Tibial nerve (tissue), 4 donors: ENCODE measurements around the gene ARHGAP15. TPM values are rescaled to one million over a fixed set of nuclear protein-coding genes. Genes with fewer than 3 reads are reported as not detected.

Source experiments
- DNase-seq, 2 donors: peaks; one replicate each; pipeline ENCODE4 v3.0.0-alpha.2; 2019; ENCODE audit warnings: low spot score in 2 of 2
- H3K27ac ChIP-seq, 4 donors: fragments of 200-600 bp; sonication (generic) in 3 of 4; one replicate each; pipeline ENCODE4 v1.5.1; 2017 to 2019; ENCODE audit warnings: mild to moderate bottlenecking in 1 of 4
- H3K27me3 ChIP-seq, 2 donors: fragments of 200-600 bp; sonication (generic) in 1 of 2; one replicate each; pipeline versions ENCODE4 v1.5.1 to v1.6.0; 2017 to 2019
- H3K36me3 ChIP-seq, 3 donors: fragments of 200-600 bp; sonication (generic); one replicate each; pipeline ENCODE4 v1.5.1; 2018 to 2019
- H3K4me1 ChIP-seq, 4 donors: fragments of 200-600 bp; sonication (generic) in 3 of 4; one replicate each; pipeline ENCODE4 v1.5.1; 2017 to 2019
- H3K4me3 ChIP-seq, 4 donors: fragments of 200-600 bp; sonication (generic) in 3 of 4; one replicate each; pipeline ENCODE4 v1.5.1; 2017 to 2019; ENCODE audit warnings: mild to moderate bottlenecking in 1 of 4, moderate library complexity in 1 of 4
- H3K9me3 ChIP-seq, 4 donors: fragments of 200-600 bp; sonication (generic) in 3 of 4; one replicate each; pipeline ENCODE4 v1.5.1; 2017 to 2019
- EP300 ChIP-seq, 2 donors: sonication (generic); formaldehyde crosslinking; IDR thresholded peaks; one replicate each; pipeline ENCODE4 v1.6.1; 2017; ENCODE audit warnings: antibody characterized with exemption in 2 of 2, mild to moderate bottlenecking in 1 of 2
- POLR2A ChIP-seq, 2 donors: fragments of 450-650 bp; IDR thresholded peaks; one replicate each; pipeline ENCODE4 v1.6.1; 2017; ENCODE audit warnings: antibody characterized with exemption in 2 of 2, mild to moderate bottlenecking in 2 of 2, moderate library complexity in 2 of 2
- WGBS, 2 donors: methylation state at CpG; one replicate each; pipeline ENCODE4 v1.1.5; 2018; 5-methylcytosine and 5-hydroxymethylcytosine counted together
- total RNA-seq, 4 donors: library from RNA; depleted of rRNA; stranded (reverse); fragments of >200 nt; gene quantifications; one replicate each; pipeline ENCODE4 v1.1.0, GENCODE V29; 2016
- TF ChIP-seq, protein P1 (sequence below), 5 experiments: fragments of 200-600 bp in 3 of 5; fragments of 450-650 bp in 2 of 5; sonication (generic) in 3 of 5; IDR thresholded peaks; one replicate each; pipeline ENCODE4 v1.5.1; 2016 to 2019; ENCODE audit warnings: antibody characterized with exemption in 5 of 5, mild to moderate bottlenecking in 3 of 5, moderate library complexity in 2 of 5

ARHGAP15 gene
- total RNA-seq, 4 donors from 2014 or later, result 22.6 to 47.4 (median 35.9) TPM

DNA sequence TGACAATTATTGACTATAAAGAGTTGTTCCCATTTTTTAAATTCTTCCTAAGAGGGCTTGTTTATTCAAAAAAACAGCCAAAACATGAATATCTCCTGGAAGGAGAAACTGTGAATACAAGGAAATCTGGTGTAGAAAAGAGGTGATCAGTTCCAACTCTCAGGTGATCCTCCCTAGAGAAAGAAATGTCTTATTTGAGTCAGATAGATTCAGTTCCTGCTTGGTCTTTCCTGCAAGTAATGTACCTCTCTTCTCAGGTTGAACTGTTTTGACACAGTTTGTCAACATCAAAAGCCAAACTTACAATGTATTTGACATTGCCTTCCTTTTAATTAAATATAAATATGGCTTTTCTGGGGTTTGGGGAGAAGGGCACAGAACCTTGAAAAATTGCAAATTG lies 567.4 kb downstream of the ARHGAP15 start:
- TF ChIP-seq, protein P1, sequence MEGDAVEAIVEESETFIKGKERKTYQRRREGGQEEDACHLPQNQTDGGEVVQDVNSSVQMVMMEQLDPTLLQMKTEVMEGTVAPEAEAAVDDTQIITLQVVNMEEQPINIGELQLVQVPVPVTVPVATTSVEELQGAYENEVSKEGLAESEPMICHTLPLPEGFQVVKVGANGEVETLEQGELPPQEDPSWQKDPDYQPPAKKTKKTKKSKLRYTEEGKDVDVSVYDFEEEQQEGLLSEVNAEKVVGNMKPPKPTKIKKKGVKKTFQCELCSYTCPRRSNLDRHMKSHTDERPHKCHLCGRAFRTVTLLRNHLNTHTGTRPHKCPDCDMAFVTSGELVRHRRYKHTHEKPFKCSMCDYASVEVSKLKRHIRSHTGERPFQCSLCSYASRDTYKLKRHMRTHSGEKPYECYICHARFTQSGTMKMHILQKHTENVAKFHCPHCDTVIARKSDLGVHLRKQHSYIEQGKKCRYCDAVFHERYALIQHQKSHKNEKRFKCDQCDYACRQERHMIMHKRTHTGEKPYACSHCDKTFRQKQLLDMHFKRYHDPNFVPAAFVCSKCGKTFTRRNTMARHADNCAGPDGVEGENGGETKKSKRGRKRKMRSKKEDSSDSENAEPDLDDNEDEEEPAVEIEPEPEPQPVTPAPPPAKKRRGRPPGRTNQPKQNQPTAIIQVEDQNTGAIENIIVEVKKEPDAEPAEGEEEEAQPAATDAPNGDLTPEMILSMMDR (IDR thresholded peaks at IDR 0.05), result no peak
- peaks cover 0 to 12% (median 0%) of the 10 kb centered on the region in 4 donors for H3K4me1 ChIP-seq
- H3K9me3 ChIP-seq, result no peaks in the 10 kb centered on the region
- H3K36me3 ChIP-seq, result no peaks in the 10 kb centered on the region
- H3K27ac ChIP-seq, result peak overlapping the region in 1 of 4 donors; percentile 5
- no peak overlapping the region for H3K4me3 ChIP-seq
- DNase-seq, result no peak
- no peaks in the 10 kb centered on the region for H3K27me3 ChIP-seq

DNA sequence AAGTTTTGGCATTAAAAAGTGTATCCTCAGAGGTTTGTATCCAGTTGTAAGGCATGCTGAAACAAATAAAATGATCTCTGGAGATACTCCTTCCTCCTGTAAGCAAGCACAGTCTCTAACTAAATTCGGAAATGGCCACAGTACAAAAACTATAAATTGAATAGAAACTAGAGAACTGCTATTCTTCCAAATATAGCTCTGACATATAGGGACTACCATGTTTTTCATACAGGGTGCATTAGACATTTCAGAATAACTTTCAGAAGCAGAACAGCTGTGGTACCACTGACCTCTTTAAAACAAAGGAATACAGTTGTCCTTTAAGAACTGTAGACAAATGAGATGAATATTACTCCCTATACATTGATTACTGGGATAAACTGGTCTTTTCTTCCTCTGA lies 568.5 kb downstream of the ARHGAP15 start:
- H3K36me3 ChIP-seq, result no peaks in the 10 kb centered on the region
- no peak for TF ChIP-seq POLR2A (IDR thresholded peaks at IDR 0.05)
- TF ChIP-seq, protein P1 (IDR thresholded peaks at IDR 0.05), result no peak
- TF ChIP-seq EP300 (IDR thresholded peaks at IDR 0.05), result no peak
- DNase-seq, result no peak
- H3K4me1 ChIP-seq, result peaks cover 0 to 14% (median 0%) of the 10 kb centered on the region in 4 donors
- no peaks in the 10 kb centered on the region for H3K27me3 ChIP-seq
- peak overlapping the region in 1 of 4 donors; percentile 1 for H3K27ac ChIP-seq
- 78% methylated on average over 1 of the region's 1 CpG for WGBS, 2 donors
- H3K4me3 ChIP-seq, result no peak overlapping the region
- H3K9me3 ChIP-seq, result no peaks in the 10 kb centered on the region

DNA sequence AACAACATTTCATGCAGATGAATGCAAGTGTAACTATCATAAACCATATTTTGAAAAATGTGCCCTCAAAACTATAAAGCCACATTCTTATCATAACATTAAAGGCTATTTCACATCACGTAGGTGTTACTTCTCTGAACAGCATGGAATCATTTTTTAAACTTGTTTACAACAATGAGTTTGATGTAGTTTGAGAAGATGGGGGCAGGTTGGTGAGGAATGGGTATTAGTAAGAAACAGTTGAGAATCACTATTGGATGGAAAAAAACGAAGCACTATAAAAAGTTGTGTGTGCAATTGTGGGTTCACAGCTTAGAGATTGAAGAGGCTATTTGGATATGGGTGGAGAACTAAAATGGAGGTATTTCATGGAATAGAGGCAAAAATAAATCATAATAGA lies 569.1 kb downstream of the ARHGAP15 start:
- Histone ChIP-seq H3K9me3 (no peaks in the 10 kb centered on the region), H3K36me3 (no peaks in the 10 kb centered on the region), H3K4me1 (peaks cover 0 to 14% (median 0%) of the 10 kb centered on the region in 4 donors), H3K27me3 (no peaks in the 10 kb centered on the region), H3K27ac (no peak overlapping the region), H3K4me3 (no peak overlapping the region)
- TF ChIP-seq, protein P1 (IDR thresholded peaks at IDR 0.05), result no peak
- TF ChIP-seq POLR2A (IDR thresholded peaks at IDR 0.05) (no peak), EP300 (IDR thresholded peaks at IDR 0.05) (no peak)
- WGBS, 2 donors, result 88 to 92% methylated on average over 2 of the region's 2 CpGs
- no peak for DNase-seq

DNA sequence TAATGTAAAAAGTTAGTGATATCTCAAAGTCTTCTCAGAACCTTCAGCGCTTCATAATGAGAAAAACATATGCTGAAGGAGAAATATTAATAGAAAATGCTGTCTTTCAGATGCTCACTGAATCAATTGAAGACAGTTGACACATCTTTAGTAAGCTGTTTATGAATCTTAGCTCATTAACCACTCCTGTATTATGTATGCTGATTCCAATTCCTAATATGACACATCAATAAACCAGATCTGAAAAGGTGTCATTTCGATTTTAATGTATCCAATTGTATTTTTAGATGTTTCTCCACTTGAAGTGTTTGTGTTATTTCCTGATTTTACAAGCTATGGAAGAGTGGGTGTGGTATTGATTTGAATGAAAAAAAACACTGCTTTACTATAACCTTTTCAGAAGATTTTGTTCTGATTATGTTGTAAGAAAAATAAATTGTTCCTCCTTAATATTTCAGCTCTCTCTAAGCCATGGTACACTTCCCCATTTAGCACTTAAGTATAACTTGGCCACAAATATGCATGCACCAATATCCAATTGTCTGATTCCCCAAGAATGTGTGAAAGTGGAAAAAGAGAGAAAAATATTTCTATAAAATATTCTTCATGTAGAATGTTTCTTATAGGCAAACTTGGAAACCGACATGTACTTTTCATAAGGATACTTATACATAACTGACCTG lies 569.8 kb downstream of the ARHGAP15 start:
- Histone ChIP-seq H3K4me3 (no peak overlapping the region), H3K27ac (peak overlapping the region in 1 of 4 donors; percentile 8), H3K27me3 (no peaks in the 10 kb centered on the region), H3K4me1 (peaks cover 0 to 14% (median 0%) of the 10 kb centered on the region in 4 donors), H3K36me3 (peaks cover 0 to 2% (median 0%) of the 10 kb centered on the region in 3 donors), H3K9me3 (no peaks in the 10 kb centered on the region)
- TF ChIP-seq, protein P1 (IDR thresholded peaks at IDR 0.05), result no peak
- TF ChIP-seq POLR2A (IDR thresholded peaks at IDR 0.05), result no peak
- no peak for TF ChIP-seq EP300 (IDR thresholded peaks at IDR 0.05)
- DNase-seq, result no peak
- 87 to 88% methylated on average over 3 of the region's 3 CpGs for WGBS, 2 donors

DNA sequence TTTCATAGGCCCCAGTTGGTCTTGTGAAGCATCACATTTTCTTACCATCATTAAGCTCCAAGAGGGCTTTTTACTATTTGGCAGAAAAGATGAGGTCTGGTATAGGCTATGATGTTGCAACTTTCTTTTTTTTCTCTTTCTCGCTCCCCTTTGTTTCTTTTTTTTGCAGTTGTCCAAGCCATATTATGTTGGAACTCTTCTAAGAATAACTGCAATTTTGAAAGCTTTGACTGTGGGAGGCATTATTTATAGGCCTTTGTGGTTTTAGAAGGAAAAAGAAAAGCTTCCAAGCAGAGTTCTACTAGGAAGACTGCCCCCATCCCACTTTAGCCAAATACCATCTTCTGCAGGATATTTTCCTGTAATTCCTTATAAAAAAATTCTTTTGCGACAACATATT lies 571.6 kb downstream of the ARHGAP15 start:
- WGBS, 2 donors, result 28 to 35% methylated on average over 2 of the region's 2 CpGs
- Histone ChIP-seq H3K27me3 (no peaks in the 10 kb centered on the region), H3K9me3 (no peaks in the 10 kb centered on the region), H3K4me1 (peaks cover 0 to 20% (median 0%) of the 10 kb centered on the region in 4 donors), H3K4me3 (no peak overlapping the region), H3K27ac (peak overlapping the region in 2 of 4 donors; percentile 21 to 70), H3K36me3 (peaks cover 0 to 5% (median 0%) of the 10 kb centered on the region in 3 donors)
- no peak for TF ChIP-seq EP300 (IDR thresholded peaks at IDR 0.05)
- no peak for TF ChIP-seq POLR2A (IDR thresholded peaks at IDR 0.05)
- TF ChIP-seq, protein P1 (IDR thresholded peaks at IDR 0.05), result no peak
- DNase-seq, result no peak
